ENCODE results near the gene FAM117B. TPM values are rescaled to one million over a fixed set of nuclear protein-coding genes. Genes with fewer than 3 reads are reported as not detected.

Gene FAM117B
- total RNA-seq (10 to 100 TPM; 26.2 to 27.1 TPM), polyA plus RNA-seq (10 to 100 TPM in 1 of 2 donors, 1 to 10 TPM in 1; 4.8 to 11.9 TPM)

DNA sequence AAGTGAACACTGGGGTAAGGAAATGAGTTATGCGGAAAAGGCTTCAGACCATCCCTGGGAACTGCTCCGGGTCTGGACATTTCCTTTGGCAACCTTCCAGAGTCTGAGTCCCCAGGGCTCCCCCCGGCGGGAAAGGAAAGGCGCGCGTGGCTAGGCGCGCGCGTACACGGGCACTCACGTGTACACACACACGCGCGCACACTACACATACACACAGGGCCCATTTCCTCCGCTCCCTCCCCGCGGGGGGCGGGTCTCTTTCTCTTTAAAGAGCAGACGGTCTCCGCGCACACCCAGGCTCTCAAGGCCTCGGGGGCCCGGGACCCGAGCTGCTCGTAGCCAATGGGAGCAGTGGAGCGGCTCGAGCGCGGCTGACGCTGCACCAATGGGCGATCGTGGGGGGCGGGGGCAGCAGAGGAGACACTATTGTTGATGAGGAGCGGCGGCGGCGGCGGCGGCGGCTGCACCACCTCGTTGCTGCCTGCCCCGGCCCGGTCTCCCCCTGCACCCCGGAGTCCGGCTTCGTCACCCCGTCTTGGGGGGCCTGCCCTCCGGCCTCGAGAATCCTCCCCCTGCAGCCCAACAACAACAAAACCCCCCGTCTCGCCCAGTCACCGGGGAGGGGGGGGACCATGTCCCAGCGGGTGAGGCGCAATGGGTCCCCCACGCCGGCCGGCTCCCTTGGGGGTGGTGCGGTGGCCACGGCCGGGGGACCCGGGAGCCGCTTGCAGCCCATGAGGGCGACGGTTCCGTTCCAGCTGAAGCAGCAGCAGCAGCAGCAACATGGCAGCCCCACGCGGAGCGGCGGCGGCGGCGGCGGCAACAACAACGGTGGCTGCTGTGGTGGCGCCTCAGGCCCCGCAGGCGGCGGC, at the start of gene FAM117B:
Gene FAM117B (plus strand): TSS at position 414 of the 872 bp plus-strand sequence. CDS start 219 bp downstream, at position 633.
- ChIA-PET CTCF (ENCODE audit: partially characterized antibody) (interaction anchor here (1.0 to 3.2 kb wide), 5 partner anchors 8 to 236 kb away, joined by 3 to 23 read pairs (median 4); no protein-coding TSS in a partner anchor), POLR2A (ENCODE audit: partially characterized antibody) (interaction anchor here (0.6 to 3.1 kb wide), 28 partner anchors 9 to 1771 kb away, joined by 3 to 56 read pairs (median 4); partner anchors contain the start of genes ABI2, ALS2, CARF and CLK1)
- peak within 1 kb of the TSS; percentile 55 to 72 for H3K4me3 ChIP-seq (ENCODE audit: low read length in 2 of 2)
- H3K27ac Mint-ChIP-seq, result peak within 1 kb of the TSS; percentile 95 to 100 (median 99)
- H3K27me3 ChIP-seq (ENCODE audit: insufficient read depth, low read length), result no peaks in the 10 kb centered on the region
- H3K4me3 Mint-ChIP-seq, result peak within 1 kb of the TSS; percentile 94 to 99 (median 98)
- H3K4me1 ChIP-seq (ENCODE audit: insufficient read depth, low read length), result peaks cover 52% of the 10 kb centered on the region
- H3K9me3 Mint-ChIP-seq, result no peaks in the 10 kb centered on the region
- intact Hi-C loops (cut with micrococcal nuclease), result loop anchor here (1.0 to 10.0 kb wide), 14 partner anchors 9 to 1772 kb away; partner anchors contain the start of genes ABI2, BMPR2, CLK1 and CYP20A1
- H3K4me1 Mint-ChIP-seq, result peaks cover 36 to 48% (median 42%) of the 10 kb centered on the region in 4 donors
- H3K9me3 ChIP-seq (ENCODE audit: control insufficient read depth in 1 of 2, low read length in 2 of 2), result no peaks in the 10 kb centered on the region
- H3K27me3 Mint-ChIP-seq, result no peaks in the 10 kb centered on the region
- no peaks in the 10 kb centered on the region for H3K36me3 ChIP-seq (ENCODE audit: insufficient read depth, low read length)
- H3K36me3 Mint-ChIP-seq, result peaks cover 0 to 12% of the 10 kb centered on the region in 2 donors
- H3K27ac ChIP-seq (ENCODE audit: low read depth, low read length), result peak within 1 kb of the TSS; percentile 67
- DNase-seq, result peak; percentile 95 to 99 (median 97)

DNA sequence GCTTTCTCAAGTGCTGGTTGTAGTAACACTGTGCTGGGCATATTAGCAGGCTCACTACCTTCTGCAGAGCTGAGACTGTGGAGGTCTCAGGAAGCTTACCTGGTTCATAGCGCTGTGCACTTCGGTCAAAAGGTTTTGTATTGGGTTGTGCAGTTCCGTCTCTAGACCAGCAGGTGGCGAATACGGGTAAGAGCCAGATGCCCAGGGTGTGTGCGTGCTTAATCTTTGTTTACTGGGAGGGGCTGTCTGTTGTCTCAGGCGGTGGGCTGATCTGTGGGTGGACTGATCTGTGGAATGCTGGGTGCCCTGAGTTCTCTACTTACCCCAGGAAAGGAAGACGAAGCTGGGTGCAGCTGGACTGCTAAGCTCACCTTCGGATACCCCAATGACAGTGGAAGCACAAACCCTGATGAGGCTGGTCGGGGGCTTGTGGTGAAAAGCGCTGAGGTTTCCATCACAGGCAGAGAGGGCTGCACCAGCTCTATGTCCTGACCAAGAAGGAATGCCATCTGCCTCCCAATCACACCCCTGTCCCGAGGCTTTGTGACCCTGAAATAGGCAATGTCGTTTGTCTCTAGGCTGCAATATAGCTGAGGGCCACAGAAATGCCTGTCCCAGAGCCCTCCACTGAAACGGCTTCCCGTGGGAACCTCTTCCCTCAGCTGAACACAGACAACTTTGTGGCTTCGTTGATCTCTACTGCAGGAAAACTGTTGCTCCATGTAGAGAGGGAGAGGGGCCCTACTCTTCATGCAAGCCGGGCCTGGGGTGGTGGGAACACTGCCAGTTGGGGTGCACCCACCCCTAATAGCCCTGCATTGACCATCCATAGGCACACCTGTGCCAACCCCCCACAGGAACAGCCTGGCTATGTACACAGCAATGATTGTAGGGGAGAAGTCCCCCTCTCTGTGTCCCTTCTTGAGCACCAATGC, 45.9 kb upstream of the FAM117B start:
- POLR2A ChIA-PET (ENCODE audit: partially characterized antibody), result interaction anchor here (1.0 to 1.7 kb wide), 3 partner anchors 46 to 281 kb away, joined by 4 to 16 read pairs (median 5); partner anchors contain the start of gene FAM117B
- intact Hi-C loops (cut with micrococcal nuclease), result loop anchor here (1.0 to 5.0 kb wide), 7 partner anchors 45 to 1226 kb away; partner anchors contain the start of genes CYP20A1 and FAM117B
- Mint-ChIP-seq H3K4me1 (peaks cover 4 to 8% (median 7%) of the 10 kb centered on the region in 4 donors), H3K27ac (peak overlapping the region in 1 of 7 donors; percentile 4), H3K36me3 (peaks cover 0 to 3% of the 10 kb centered on the region in 2 donors), H3K27me3 (peaks cover 0 to 2% of the 10 kb centered on the region in 2 donors), H3K4me3 (peak overlapping the region in 2 of 8 donors; percentile 43 to 50), H3K9me3 (peaks cover 0 to 4% (median 0%) of the 10 kb centered on the region in 8 donors)
- CTCF ChIA-PET (ENCODE audit: partially characterized antibody), result interaction anchor here (0.6 to 7.9 kb wide), 55 partner anchors 10 to 1226 kb away, joined by 3 to 66 read pairs (median 4); partner anchors contain the start of genes FAM117B and ICA1L
- no peak overlapping the region for H3K27ac ChIP-seq (ENCODE audit: low read depth, low read length)
- no peaks in the 10 kb centered on the region for H3K36me3 ChIP-seq (ENCODE audit: insufficient read depth, low read length)
- H3K4me1 ChIP-seq (ENCODE audit: insufficient read depth, low read length), result peaks cover 5% of the 10 kb centered on the region
- DNase-seq, result peak; percentile 71 to 77 (median 72)
- H3K4me3 ChIP-seq (ENCODE audit: low read length in 2 of 2), result no peak overlapping the region
- H3K9me3 ChIP-seq (ENCODE audit: control insufficient read depth in 1 of 2, low read length in 2 of 2), result no peaks in the 10 kb centered on the region
- H3K27me3 ChIP-seq (ENCODE audit: insufficient read depth, low read length), result no peaks in the 10 kb centered on the region

DNA sequence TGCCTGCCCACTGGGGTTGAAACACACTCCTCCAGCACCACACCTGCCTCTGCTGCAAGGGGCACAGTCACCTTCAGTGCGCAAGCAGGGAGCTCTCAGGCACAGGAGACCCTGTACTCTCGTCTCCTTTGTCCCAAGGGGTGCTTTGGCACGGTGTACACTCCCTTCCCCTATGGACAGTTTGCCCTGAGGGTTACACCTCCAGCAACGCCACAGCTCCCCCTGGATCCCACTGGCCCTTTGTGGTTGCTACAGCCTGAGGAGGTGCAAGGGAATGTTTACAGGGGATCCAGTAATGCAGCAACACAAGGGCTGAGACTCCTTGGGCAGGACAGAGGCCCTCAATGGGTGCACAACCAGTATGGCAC, 45.2 kb upstream of the FAM117B start:
- H3K36me3 ChIP-seq (ENCODE audit: insufficient read depth, low read length), result no peaks in the 10 kb centered on the region
- no peaks in the 10 kb centered on the region for H3K27me3 ChIP-seq (ENCODE audit: insufficient read depth, low read length)
- Mint-ChIP-seq H3K4me3 (no peak overlapping the region), H3K27ac (peak overlapping the region in 1 of 7 donors; percentile 4), H3K9me3 (no peaks in the 10 kb centered on the region), H3K27me3 (peaks cover 0 to 2% of the 10 kb centered on the region in 2 donors), H3K36me3 (no peaks in the 10 kb centered on the region), H3K4me1 (peaks cover 4 to 8% (median 7%) of the 10 kb centered on the region in 4 donors)
- ChIA-PET POLR2A (ENCODE audit: partially characterized antibody) (interaction anchor here (1.2 to 1.7 kb wide), 3 partner anchors 45 to 54 kb away, joined by 3 to 16 read pairs (median 5); partner anchors contain the start of gene FAM117B), CTCF (ENCODE audit: partially characterized antibody) (interaction anchor here (0.8 to 7.9 kb wide), 24 partner anchors 9 to 1226 kb away, joined by 3 to 66 read pairs (median 6); partner anchors contain the start of genes FAM117B and ICA1L)
- H3K9me3 ChIP-seq (ENCODE audit: control insufficient read depth in 1 of 2, low read length in 2 of 2), result no peaks in the 10 kb centered on the region
- no peak overlapping the region for H3K27ac ChIP-seq (ENCODE audit: low read depth, low read length)
- no peak overlapping the region for H3K4me3 ChIP-seq (ENCODE audit: low read length in 2 of 2)
- no peak for DNase-seq
- H3K4me1 ChIP-seq (ENCODE audit: insufficient read depth, low read length), result peaks cover 5% of the 10 kb centered on the region
- intact Hi-C loops (cut with micrococcal nuclease), result loop anchor here (2.0 to 5.0 kb wide), 3 partner anchors 648 to 1225 kb away; partner anchors contain the start of gene CYP20A1

DNA sequence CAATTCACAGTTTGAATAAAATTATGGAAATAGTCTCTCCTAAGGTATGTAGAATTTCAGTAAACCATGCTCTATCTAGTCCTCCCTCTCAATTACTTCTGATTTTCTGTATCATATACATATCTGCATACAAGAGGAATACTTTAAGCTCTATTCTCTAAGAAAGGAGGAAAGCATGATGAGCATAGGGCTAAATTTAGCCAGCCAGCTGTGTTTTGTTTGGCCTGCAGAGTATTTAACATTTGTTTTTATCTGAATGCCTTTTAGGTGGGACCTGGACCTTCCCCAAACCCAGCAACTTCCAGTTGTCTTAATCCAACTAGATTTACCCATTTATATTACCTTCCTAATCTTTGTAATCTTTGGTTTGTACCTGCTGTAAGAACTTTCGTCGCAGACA, 42.2 kb upstream of the FAM117B start:
- CTCF ChIA-PET (ENCODE audit: partially characterized antibody), result interaction anchor here (0.5 to 7.9 kb wide), 5 partner anchors 18 to 862 kb away, joined by 3 to 53 read pairs (median 3); partner anchors contain the start of gene ICA1L
- no peak overlapping the region for H3K4me3 Mint-ChIP-seq
- intact Hi-C loops (cut with micrococcal nuclease), result no loop called here

DNA sequence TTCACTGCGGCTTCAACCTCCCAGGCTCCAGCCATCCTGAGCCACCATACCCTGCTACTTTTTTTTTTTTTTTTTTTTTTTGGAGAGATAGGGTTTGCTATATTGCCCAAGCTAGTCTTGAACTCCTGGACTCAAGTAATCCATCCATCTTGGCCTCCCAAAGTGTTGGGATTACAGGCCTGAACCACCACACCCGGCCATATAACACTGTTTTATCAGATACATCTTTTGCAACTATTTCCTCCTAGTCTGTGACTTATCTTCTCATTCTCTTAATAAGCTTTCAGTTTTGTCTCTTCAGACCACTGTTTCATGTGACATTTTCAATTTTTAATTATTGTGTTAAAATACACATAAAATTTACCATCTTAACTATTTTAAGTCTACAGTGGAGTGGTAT, 35.7 kb upstream of the FAM117B start:
- DNase-seq, result no peak
- Histone ChIP-seq H3K4me1 (ENCODE audit: insufficient read depth, low read length) (no peaks in the 10 kb centered on the region), H3K27ac (ENCODE audit: low read depth, low read length) (no peak overlapping the region), H3K4me3 (ENCODE audit: low read length in 2 of 2) (no peak overlapping the region), H3K9me3 (ENCODE audit: control insufficient read depth in 1 of 2, low read length in 2 of 2) (no peaks in the 10 kb centered on the region), H3K36me3 (ENCODE audit: insufficient read depth, low read length) (no peaks in the 10 kb centered on the region), H3K27me3 (ENCODE audit: insufficient read depth, low read length) (no peaks in the 10 kb centered on the region)
- no peaks in the 10 kb centered on the region for H3K27me3 Mint-ChIP-seq
- no peaks in the 10 kb centered on the region for H3K4me1 Mint-ChIP-seq
- no peaks in the 10 kb centered on the region for H3K36me3 Mint-ChIP-seq
- H3K4me3 Mint-ChIP-seq, result no peak overlapping the region
- intact Hi-C loops (cut with micrococcal nuclease), result no loop called here
- no peaks in the 10 kb centered on the region for H3K9me3 Mint-ChIP-seq
- CTCF ChIA-PET (ENCODE audit: partially characterized antibody), result interaction anchor here (4.1 kb wide), 1 partner anchor 9 kb away, joined by 26 read pairs; no protein-coding TSS in a partner anchor
- H3K27ac Mint-ChIP-seq, result no peak overlapping the region
- POLR2A ChIA-PET (ENCODE audit: partially characterized antibody), result no interaction called here

More for the DNA sequence above, 42.2 kb upstream of the FAM117B start:
- Mint-ChIP-seq H3K27ac (no peak overlapping the region), H3K27me3 (peaks cover 0 to 2% of the 10 kb centered on the region in 2 donors), H3K9me3 (no peaks in the 10 kb centered on the region), H3K4me1 (peaks cover 4 to 8% (median 7%) of the 10 kb centered on the region in 4 donors), H3K36me3 (no peaks in the 10 kb centered on the region)
- no peaks in the 10 kb centered on the region for H3K27me3 ChIP-seq (ENCODE audit: insufficient read depth, low read length)
- POLR2A ChIA-PET (ENCODE audit: partially characterized antibody), result interaction anchor here (1.5 kb wide), 1 partner anchor 42 kb away, joined by 3 read pairs; the partner anchor contains the start of gene FAM117B
- no peaks in the 10 kb centered on the region for H3K36me3 ChIP-seq (ENCODE audit: insufficient read depth, low read length)
- H3K4me3 ChIP-seq (ENCODE audit: low read length in 2 of 2), result no peak overlapping the region
- DNase-seq, result no peak
- H3K9me3 ChIP-seq (ENCODE audit: control insufficient read depth in 1 of 2, low read length in 2 of 2), result no peaks in the 10 kb centered on the region
- no peak overlapping the region for H3K27ac ChIP-seq (ENCODE audit: low read depth, low read length)
- peaks cover 5% of the 10 kb centered on the region for H3K4me1 ChIP-seq (ENCODE audit: insufficient read depth, low read length)

DNA sequence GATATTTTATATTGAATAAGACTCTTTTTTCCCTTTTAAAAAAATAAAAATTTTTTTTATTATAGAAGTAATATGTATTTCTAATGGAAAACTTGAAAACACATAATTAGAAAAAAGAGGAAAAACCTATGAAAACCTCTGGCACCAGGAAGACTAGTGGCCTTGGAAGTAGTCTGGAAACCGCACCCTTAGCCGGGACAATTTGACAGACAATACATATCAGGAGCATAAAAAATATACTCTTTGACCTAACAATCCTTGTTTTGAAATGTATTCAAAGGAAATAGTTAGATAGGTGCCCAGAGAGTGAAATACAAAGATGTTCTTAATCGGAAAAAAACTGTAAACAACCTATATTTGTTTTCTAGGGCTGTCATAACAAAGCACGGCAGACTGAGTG, 34.9 kb upstream of the FAM117B start:
- no peaks in the 10 kb centered on the region for H3K4me1 Mint-ChIP-seq
- Histone ChIP-seq H3K27me3 (ENCODE audit: insufficient read depth, low read length) (no peaks in the 10 kb centered on the region), H3K4me1 (ENCODE audit: insufficient read depth, low read length) (no peaks in the 10 kb centered on the region), H3K9me3 (ENCODE audit: control insufficient read depth in 1 of 2, low read length in 2 of 2) (no peaks in the 10 kb centered on the region), H3K36me3 (ENCODE audit: insufficient read depth, low read length) (no peaks in the 10 kb centered on the region), H3K4me3 (ENCODE audit: low read length in 2 of 2) (no peak overlapping the region), H3K27ac (ENCODE audit: low read depth, low read length) (no peak overlapping the region)
- no peaks in the 10 kb centered on the region for H3K9me3 Mint-ChIP-seq
- H3K4me3 Mint-ChIP-seq, result no peak overlapping the region
- intact Hi-C loops (cut with micrococcal nuclease), result no loop called here
- POLR2A ChIA-PET (ENCODE audit: partially characterized antibody), result no interaction called here
- CTCF ChIA-PET (ENCODE audit: partially characterized antibody), result interaction anchor here (4.1 kb wide), 1 partner anchor 10 kb away, joined by 26 read pairs; no protein-coding TSS in a partner anchor
- H3K27ac Mint-ChIP-seq, result no peak overlapping the region
- no peaks in the 10 kb centered on the region for H3K36me3 Mint-ChIP-seq
- H3K27me3 Mint-ChIP-seq, result no peaks in the 10 kb centered on the region
- DNase-seq, result no peak
